ENCODE data around the gene FAAH2.

The FAAH2 gene

GRCh38 chrX:57417827-57418226 lies 131.3 kb downstream of the FAAH2 start:
- H3F3A ChIP-seq (ENCODE audit: control insufficient read depth, insufficient read depth), result no peaks in the 10 kb centered on the region
- H3K4me2 ChIP-seq (ENCODE audit: low read length), result no peak overlapping the region
- H3K4me1 ChIP-seq (ENCODE audit: control insufficient read depth, low read length), result no peaks in the 10 kb centered on the region
- H3K9me2 ChIP-seq (replicated peaks; ENCODE audit: control insufficient read depth, low read length), result no peaks in the 10 kb centered on the region
- no peak overlapping the region for H3K27ac ChIP-seq (ENCODE audit: low read depth, low read length)
- no peaks in the 10 kb centered on the region for H3K36me3 ChIP-seq (ENCODE audit: control insufficient read depth, low read length)
- no peaks in the 10 kb centered on the region for H3K9me3 ChIP-seq (ENCODE audit: control insufficient read depth, insufficient read depth, low read length)
- H3K4me3 ChIP-seq (ENCODE audit: low read length), result no peak overlapping the region
- no peaks in the 10 kb centered on the region for H3K27me3 ChIP-seq (ENCODE audit: control insufficient read depth, low read length)
- no peaks in the 10 kb centered on the region for H4K20me1 ChIP-seq (ENCODE audit: control insufficient read depth, insufficient read depth, low read depth, low read length)
- TF ChIP-seq CTCF (IDR thresholded peaks at IDR 0.05; ENCODE audit: low read depth, low read length, poor library complexity, severe bottlenecking), result no peak
- TF ChIP-seq EZH2phosphoT487 (IDR thresholded peaks at IDR 0.05; ENCODE audit: borderline replicate concordance, low read length), result no peak
- H3K79me2 ChIP-seq (ENCODE audit: control insufficient read depth, low read length), result no peaks in the 10 kb centered on the region

GRCh38 chrX:57422289-57422688 lies 135.8 kb downstream of the FAAH2 start:
- Histone ChIP-seq H3K9me2 (replicated peaks; ENCODE audit: control insufficient read depth, low read length) (no peaks in the 10 kb centered on the region), H3K36me3 (ENCODE audit: control insufficient read depth, low read length) (no peaks in the 10 kb centered on the region), H3K9me3 (ENCODE audit: control insufficient read depth, insufficient read depth, low read length) (no peaks in the 10 kb centered on the region), H3K4me3 (ENCODE audit: low read length) (no peak overlapping the region), H3K79me2 (ENCODE audit: control insufficient read depth, low read length) (no peaks in the 10 kb centered on the region), H3K4me1 (ENCODE audit: control insufficient read depth, low read length) (no peaks in the 10 kb centered on the region), H3F3A (ENCODE audit: control insufficient read depth, insufficient read depth) (no peaks in the 10 kb centered on the region), H3K4me2 (ENCODE audit: low read length) (no peak overlapping the region), H4K20me1 (ENCODE audit: control insufficient read depth, insufficient read depth, low read depth, low read length) (no peaks in the 10 kb centered on the region), H3K27ac (ENCODE audit: low read depth, low read length) (no peak overlapping the region), H3K27me3 (ENCODE audit: control insufficient read depth, low read length) (no peaks in the 10 kb centered on the region)
- TF ChIP-seq EZH2phosphoT487 (IDR thresholded peaks at IDR 0.05; ENCODE audit: borderline replicate concordance, low read length), result no peak
- TF ChIP-seq CTCF (IDR thresholded peaks at IDR 0.05; ENCODE audit: low read depth, low read length, poor library complexity, severe bottlenecking), result no peak

GRCh38 chrX:57422790-57423189 lies 136.3 kb downstream of the FAAH2 start:
- no peaks in the 10 kb centered on the region for H3K27me3 ChIP-seq (ENCODE audit: control insufficient read depth, low read length)
- H3K9me2 ChIP-seq (replicated peaks; ENCODE audit: control insufficient read depth, low read length), result no peaks in the 10 kb centered on the region
- H3K4me1 ChIP-seq (ENCODE audit: control insufficient read depth, low read length), result no peaks in the 10 kb centered on the region
- no peaks in the 10 kb centered on the region for H3K36me3 ChIP-seq (ENCODE audit: control insufficient read depth, low read length)
- H3K79me2 ChIP-seq (ENCODE audit: control insufficient read depth, low read length), result no peaks in the 10 kb centered on the region
- H3K9me3 ChIP-seq (ENCODE audit: control insufficient read depth, insufficient read depth, low read length), result no peaks in the 10 kb centered on the region
- H3K4me2 ChIP-seq (ENCODE audit: low read length), result no peak overlapping the region
- H4K20me1 ChIP-seq (ENCODE audit: control insufficient read depth, insufficient read depth, low read depth, low read length), result no peaks in the 10 kb centered on the region
- no peaks in the 10 kb centered on the region for H3F3A ChIP-seq (ENCODE audit: control insufficient read depth, insufficient read depth)
- no peak overlapping the region for H3K27ac ChIP-seq (ENCODE audit: low read depth, low read length)
- H3K4me3 ChIP-seq (ENCODE audit: low read length), result no peak overlapping the region
- TF ChIP-seq CTCF (IDR thresholded peaks at IDR 0.05; ENCODE audit: low read depth, low read length, poor library complexity, severe bottlenecking) (no peak), EZH2phosphoT487 (IDR thresholded peaks at IDR 0.05; ENCODE audit: borderline replicate concordance, low read length) (no peak)

GRCh38 chrX:57445076-57445475 lies 158.6 kb downstream of the FAAH2 start:
- no peaks in the 10 kb centered on the region for H4K20me1 ChIP-seq (ENCODE audit: control insufficient read depth, insufficient read depth, low read depth, low read length)
- H3K27me3 ChIP-seq (ENCODE audit: control insufficient read depth, low read length), result no peaks in the 10 kb centered on the region
- no peak overlapping the region for H3K4me3 ChIP-seq (ENCODE audit: low read length)
- H3K9me2 ChIP-seq (replicated peaks; ENCODE audit: control insufficient read depth, low read length), result no peaks in the 10 kb centered on the region
- H3K9me3 ChIP-seq (ENCODE audit: control insufficient read depth, insufficient read depth, low read length), result no peaks in the 10 kb centered on the region
- H3K27ac ChIP-seq (ENCODE audit: low read depth, low read length), result no peak overlapping the region
- no peaks in the 10 kb centered on the region for H3K36me3 ChIP-seq (ENCODE audit: control insufficient read depth, low read length)
- TF ChIP-seq CTCF (IDR thresholded peaks at IDR 0.05; ENCODE audit: low read depth, low read length, poor library complexity, severe bottlenecking) (no peak), EZH2phosphoT487 (IDR thresholded peaks at IDR 0.05; ENCODE audit: borderline replicate concordance, low read length) (no peak)
- H3K4me2 ChIP-seq (ENCODE audit: low read length), result no peak overlapping the region
- H3K4me1 ChIP-seq (ENCODE audit: control insufficient read depth, low read length), result no peaks in the 10 kb centered on the region
- no peaks in the 10 kb centered on the region for H3K79me2 ChIP-seq (ENCODE audit: control insufficient read depth, low read length)
- H3F3A ChIP-seq (ENCODE audit: control insufficient read depth, insufficient read depth), result no peaks in the 10 kb centered on the region

Measured in DOHH2 (cell line).